ENCODE data around the gene MICAL3.

The MICAL3 gene

DNA sequence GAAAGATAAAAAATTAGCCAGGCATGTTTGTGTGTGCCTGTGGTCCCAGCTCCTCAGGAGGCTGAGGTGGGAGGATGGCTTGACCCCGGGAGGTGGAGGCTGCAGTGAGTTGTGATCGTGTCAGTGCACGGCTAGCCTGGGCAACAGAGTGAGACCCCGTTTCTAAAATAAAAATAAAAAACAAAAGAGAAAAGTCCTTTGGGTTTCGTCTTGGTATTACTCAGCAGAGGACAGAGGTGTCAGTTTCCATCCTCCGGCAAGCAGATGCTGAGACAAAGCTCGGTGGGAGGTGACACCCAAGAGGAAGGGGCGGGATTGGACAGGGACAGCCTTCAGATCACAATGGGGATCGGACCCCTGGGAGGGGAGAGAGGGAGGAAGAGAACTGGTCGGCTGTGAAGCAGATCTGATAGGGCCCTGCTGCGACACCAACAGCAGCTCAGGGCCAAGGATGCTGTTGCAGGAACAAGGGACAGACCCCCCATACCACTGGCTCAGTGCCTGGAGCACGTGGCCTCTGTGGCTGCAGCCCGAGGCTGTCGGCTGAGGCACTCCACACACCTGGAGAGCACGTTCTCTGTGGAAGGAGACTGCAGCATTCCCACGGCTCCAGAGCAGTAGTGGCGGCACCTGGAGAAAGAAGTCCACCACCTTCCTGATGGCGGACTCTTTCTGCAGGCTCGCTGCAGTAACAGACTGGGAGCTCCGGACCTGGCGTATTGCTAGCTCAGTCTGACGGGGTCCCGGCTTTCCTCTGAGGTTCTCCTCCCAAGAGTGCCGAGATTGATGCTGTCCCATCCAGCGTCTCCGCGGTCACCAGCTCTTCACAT is 244.9 kb downstream of the MICAL3 start:
- TF ChIP-seq NFRKB (IDR thresholded peaks at IDR 0.05) = no peak
- no peak for TF ChIP-seq SUZ12 (IDR thresholded peaks at IDR 0.05)
- TF ChIP-seq FOXA1 (IDR thresholded peaks at IDR 0.05) = no peak
- TF ChIP-seq FOXK2 (IDR thresholded peaks at IDR 0.05) = no peak
- no peak for TF ChIP-seq CTBP1 (IDR thresholded peaks at IDR 0.05; ENCODE audit: borderline replicate concordance)
- no peak for TF ChIP-seq SP1 (IDR thresholded peaks at IDR 0.05)
- no peak for DNase-seq (ENCODE audit: extremely low spot score)
- ChIA-PET POLR2A (interaction anchor here (1.2 kb wide), 1 partner anchor 27 kb away, joined by 3 read pairs; no protein-coding TSS in a partner anchor), CTCF (interaction anchor here (0.6 to 1.2 kb wide), 4 partner anchors 13 to 298 kb away, joined by 3 to 4 read pairs (median 3); partner anchors contain the start of gene PEX26)

DNA sequence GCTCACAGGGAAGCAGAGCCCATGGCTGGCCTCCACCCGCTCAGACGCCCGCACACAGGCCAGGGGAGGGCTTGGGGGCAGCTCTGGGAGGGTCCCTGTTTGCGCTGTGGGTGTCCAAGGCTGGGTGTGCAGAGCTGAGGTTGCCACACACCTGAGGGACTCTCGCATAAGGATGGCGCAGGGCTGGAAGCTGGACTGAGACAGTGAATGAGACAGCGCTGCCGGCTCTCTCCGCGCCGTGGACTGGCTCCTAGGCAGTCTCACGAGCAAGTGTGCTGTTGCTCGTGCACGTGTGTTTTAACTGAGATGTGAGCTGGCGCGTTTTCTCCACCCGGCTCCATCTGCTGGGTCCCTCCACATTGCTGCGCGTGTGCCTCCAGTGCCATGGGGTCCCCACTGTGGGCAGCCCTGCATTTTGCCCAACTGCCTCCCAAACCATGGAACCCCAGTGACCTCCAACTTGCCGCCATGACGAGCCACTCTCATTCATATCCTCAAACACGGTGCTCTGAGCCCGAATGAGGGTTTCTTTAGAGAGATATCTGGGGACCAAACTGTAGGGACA is 245.9 kb downstream of the MICAL3 start:
- ChIA-PET CTCF (interaction anchor here (0.8 kb wide), 1 partner anchor 371 kb away, joined by 3 read pairs; the partner anchor contains the start of gene USP18), POLR2A (interaction anchor here (1.2 kb wide), 1 partner anchor 26 kb away, joined by 3 read pairs; no protein-coding TSS in a partner anchor)
- DNase-seq (ENCODE audit: extremely low spot score) = no peak
- TF ChIP-seq NFRKB (IDR thresholded peaks at IDR 0.05) = no peak
- TF ChIP-seq ZNF384 (IDR thresholded peaks at IDR 0.05) = no peak
- no peak for TF ChIP-seq FOXK2 (IDR thresholded peaks at IDR 0.05)
- TF ChIP-seq L3MBTL2 (conservative IDR thresholded peaks at IDR 0.05) = no peak
- TF ChIP-seq SUZ12 (IDR thresholded peaks at IDR 0.05) = no peak
- TF ChIP-seq FOXA1 (IDR thresholded peaks at IDR 0.05) = no peak
- TF ChIP-seq CTBP1 (IDR thresholded peaks at IDR 0.05; ENCODE audit: borderline replicate concordance) = no peak
- no peak for TF ChIP-seq HDGF (IDR thresholded peaks at IDR 0.05; ENCODE audit: borderline replicate concordance)
- TF ChIP-seq ELF4 (IDR thresholded peaks at IDR 0.05) = no peak
- TF ChIP-seq, protein P1, sequence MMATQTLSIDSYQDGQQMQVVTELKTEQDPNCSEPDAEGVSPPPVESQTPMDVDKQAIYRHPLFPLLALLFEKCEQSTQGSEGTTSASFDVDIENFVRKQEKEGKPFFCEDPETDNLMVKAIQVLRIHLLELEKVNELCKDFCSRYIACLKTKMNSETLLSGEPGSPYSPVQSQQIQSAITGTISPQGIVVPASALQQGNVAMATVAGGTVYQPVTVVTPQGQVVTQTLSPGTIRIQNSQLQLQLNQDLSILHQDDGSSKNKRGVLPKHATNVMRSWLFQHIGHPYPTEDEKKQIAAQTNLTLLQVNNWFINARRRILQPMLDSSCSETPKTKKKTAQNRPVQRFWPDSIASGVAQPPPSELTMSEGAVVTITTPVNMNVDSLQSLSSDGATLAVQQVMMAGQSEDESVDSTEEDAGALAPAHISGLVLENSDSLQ (IDR thresholded peaks at IDR 0.05) = no peak
- no peak for TF ChIP-seq FOXM1 (IDR thresholded peaks at IDR 0.05; ENCODE audit: borderline replicate concordance)
- TF ChIP-seq ARNT (IDR thresholded peaks at IDR 0.05) = no peak
- no peak for TF ChIP-seq BHLHE40 (IDR thresholded peaks at IDR 0.05; ENCODE audit: borderline replicate concordance)
- no peak for TF ChIP-seq TARDBP (IDR thresholded peaks at IDR 0.05)
- no peak for TF ChIP-seq LEF1 (IDR thresholded peaks at IDR 0.05; ENCODE audit: borderline replicate concordance)

DNA sequence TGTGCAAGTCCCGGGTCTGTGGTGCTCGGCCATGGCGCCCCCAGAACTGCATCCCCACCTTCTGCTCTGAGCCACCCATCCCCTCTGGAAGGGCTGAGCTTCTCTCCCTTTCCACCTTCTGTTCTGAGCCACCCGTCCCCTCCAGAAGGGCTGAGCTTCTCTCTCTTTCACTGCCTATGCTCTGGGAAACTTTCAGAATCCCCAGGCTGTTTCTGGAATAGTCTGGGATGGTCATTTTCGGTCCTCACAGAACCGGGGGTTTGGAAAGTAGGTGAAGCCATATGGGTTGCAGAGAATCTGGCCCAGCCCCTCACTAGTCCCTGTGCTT is 246.7 kb downstream of the MICAL3 start:
- ChIA-PET CTCF (no interaction called here), POLR2A (no interaction called here)
- TF ChIP-seq BHLHE40 (IDR thresholded peaks at IDR 0.05; ENCODE audit: borderline replicate concordance) (no peak), CTBP1 (IDR thresholded peaks at IDR 0.05; ENCODE audit: borderline replicate concordance) (no peak), SP1 (IDR thresholded peaks at IDR 0.05) (no peak), HDGF (IDR thresholded peaks at IDR 0.05; ENCODE audit: borderline replicate concordance) (no peak), FOXM1 (IDR thresholded peaks at IDR 0.05; ENCODE audit: borderline replicate concordance) (no peak), NFRKB (IDR thresholded peaks at IDR 0.05) (no peak), L3MBTL2 (conservative IDR thresholded peaks at IDR 0.05) (no peak), ZNF384 (IDR thresholded peaks at IDR 0.05) (no peak), FOXA1 (IDR thresholded peaks at IDR 0.05) (no peak), ARNT (IDR thresholded peaks at IDR 0.05) (no peak), LEF1 (IDR thresholded peaks at IDR 0.05; ENCODE audit: borderline replicate concordance) (no peak), FOXK2 (IDR thresholded peaks at IDR 0.05) (no peak), ELF4 (IDR thresholded peaks at IDR 0.05) (no peak), SUZ12 (IDR thresholded peaks at IDR 0.05) (no peak)
- TF ChIP-seq, protein P1 (IDR thresholded peaks at IDR 0.05) = no peak
- no peak for DNase-seq (ENCODE audit: extremely low spot score)

DNA sequence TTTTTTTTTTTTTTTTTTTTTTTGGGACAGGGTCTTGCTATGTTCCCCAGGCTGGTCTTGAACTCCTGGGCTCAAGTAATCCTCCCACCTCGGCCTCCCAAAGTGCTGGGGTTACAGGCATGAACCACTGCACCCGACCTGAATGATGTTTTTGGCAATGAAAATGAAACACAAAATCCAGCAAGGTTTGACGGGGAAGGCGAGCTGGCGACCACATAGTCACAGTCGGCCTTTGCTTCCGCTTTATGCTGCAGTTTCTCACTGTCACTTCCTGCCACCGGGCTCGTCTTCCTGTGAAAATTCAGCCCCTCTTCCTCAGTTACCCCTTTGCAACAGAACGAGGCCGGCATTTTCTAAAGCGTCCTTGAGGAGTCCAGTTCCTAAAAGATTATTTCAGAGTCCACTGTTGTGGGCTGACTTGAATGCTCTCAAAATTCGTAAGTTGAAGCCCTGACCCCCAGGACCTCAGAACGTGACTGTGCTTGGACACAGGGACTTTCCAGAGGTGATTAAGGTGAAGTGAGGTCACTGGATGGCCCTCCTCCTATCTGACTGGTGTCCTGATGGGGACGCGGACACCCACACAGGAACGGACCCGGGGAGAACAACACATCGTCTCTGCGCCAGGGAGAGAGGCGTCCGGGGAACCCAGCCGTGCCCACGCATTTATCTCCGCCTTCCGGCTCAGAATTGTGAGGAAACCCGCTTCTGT is 247.2 kb downstream of the MICAL3 start:
- TF ChIP-seq ELF4 (IDR thresholded peaks at IDR 0.05) = no peak
- TF ChIP-seq SUZ12 (IDR thresholded peaks at IDR 0.05) = no peak
- TF ChIP-seq HDGF (IDR thresholded peaks at IDR 0.05; ENCODE audit: borderline replicate concordance) = no peak
- no peak for DNase-seq (ENCODE audit: extremely low spot score)
- ChIA-PET POLR2A (no interaction called here), CTCF (interaction anchor here (1.4 kb wide), 1 partner anchor 8 kb away, joined by 5 read pairs; no protein-coding TSS in a partner anchor)

DNA sequence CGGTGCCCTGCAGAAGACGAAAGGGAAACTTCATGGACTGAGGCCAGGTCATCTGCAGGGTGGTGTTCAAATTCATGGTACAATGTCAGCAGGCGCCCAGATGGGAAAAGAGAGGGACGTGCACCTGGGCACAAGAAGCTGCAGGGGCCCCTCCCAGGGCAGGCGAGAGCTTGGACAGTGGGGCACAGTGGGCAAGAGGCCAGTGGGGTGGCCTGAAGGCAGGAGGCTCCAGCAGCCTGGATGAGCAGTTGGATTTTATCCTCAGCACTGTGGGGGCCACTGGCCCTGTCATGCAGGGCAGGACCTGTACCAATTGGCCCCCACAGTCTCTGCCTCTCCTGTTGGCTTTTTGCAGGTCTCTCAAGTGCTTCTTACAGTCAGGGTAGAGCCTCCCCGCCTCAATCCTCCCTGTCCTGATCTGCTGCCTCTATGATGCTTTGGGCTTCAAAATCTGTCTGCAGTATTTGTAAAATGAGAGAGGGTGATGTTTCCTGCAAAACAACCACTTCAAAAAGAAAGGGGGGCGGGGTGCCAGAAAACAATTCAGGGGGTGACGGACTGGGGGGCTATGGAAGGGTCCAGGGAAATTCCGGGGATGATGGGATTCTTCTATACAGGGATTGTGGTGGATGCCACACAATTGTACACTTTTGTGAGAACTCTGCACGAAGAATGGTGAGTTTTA is 248.4 kb downstream of the MICAL3 start:
- CTCF ChIA-PET = interaction anchor here (1.4 kb wide), 1 partner anchor 9 kb away, joined by 5 read pairs; no protein-coding TSS in a partner anchor
- no peak for TF ChIP-seq FOXM1 (IDR thresholded peaks at IDR 0.05; ENCODE audit: borderline replicate concordance)
- TF ChIP-seq LEF1 (IDR thresholded peaks at IDR 0.05; ENCODE audit: borderline replicate concordance) = no peak
- TF ChIP-seq, protein P1 (IDR thresholded peaks at IDR 0.05) = no peak
- no peak for TF ChIP-seq NFRKB (IDR thresholded peaks at IDR 0.05)
- TF ChIP-seq TARDBP (IDR thresholded peaks at IDR 0.05) = no peak
- no peak for TF ChIP-seq HDGF (IDR thresholded peaks at IDR 0.05; ENCODE audit: borderline replicate concordance)
- TF ChIP-seq L3MBTL2 (conservative IDR thresholded peaks at IDR 0.05) = no peak
- POLR2A ChIA-PET = no interaction called here
- no peak for DNase-seq (ENCODE audit: extremely low spot score)
